GDM1 (cell line): Measurements from ENCODE around the gene MYRFL.

Experiments
- DNase-seq: peaks from one replicate; lab custom pipeline; 2025; lab: John Stamatoyannopoulos, UW

The MYRFL gene

GRCh38 chr12:69897744-69898143, 72.7 kb downstream of the MYRFL start:
- DNase-seq: no peak

DNA sequence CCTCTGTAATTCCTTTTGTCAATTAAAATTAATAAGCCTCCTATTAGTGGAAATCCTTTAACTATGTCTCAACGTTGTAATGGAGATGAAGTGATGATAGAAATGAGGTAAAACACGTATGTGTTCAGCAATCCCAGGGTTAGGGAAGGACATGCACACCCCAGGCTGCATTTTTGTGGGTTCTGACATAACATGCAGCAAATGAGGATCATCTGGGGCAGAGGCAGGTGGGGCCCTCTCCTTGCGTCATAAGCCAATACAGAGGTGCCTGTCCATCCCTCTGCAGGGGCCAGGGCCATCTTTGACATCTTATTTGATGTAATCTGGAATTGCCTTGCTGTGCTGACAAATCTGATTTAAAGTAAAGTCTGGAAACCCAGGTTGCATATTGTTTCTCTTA, 73.2 kb downstream of the MYRFL start:
- DNase-seq: no peak

- DNase-seq: peak; percentile 50
These were observed 75.7 kb downstream of the MYRFL start for GRCh38 chr12:69900720-69901131.

GRCh38 chr12:69901221-69901905, 76.3 kb downstream of the MYRFL start:
- no peak for DNase-seq

DNA sequence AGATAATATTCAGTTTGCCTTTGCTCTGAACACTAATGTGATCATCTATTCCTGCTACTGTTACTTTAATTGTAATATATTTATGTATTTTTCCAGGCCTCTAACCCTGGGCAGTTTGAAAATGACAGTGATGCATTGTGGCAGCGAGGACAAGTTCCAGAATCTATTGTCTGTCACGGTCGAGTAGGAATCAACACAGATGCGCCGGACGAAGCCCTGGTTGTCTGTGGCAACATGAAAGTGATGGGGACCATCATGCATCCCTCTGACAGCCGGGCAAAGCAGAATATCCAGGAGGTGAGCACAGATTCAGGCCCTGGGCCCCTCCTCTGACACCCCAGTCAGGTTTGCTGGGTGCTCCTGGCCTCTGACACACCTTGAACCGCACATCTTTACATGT, 78.5 kb downstream of the MYRFL start:
- DNase-seq: no peak

DNA sequence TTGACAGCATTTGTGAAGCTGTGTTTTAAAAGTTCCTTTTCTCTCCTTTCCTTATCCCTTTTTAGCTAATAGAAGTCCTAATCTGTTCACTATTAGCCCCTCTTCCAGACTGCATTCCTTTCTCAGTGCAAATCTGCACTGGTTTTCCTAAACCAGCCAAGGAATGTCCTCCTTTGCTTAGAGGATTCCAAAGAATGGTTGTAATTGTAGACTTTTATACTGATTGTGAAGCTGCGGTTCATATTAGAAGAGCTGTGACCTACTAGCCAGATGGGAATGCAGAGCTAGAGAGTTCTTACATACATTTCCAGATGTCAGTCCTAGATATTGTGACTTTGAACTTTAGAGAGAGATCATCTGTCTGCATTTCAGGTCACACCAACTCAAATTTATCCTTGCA, 79.8 kb downstream of the MYRFL start:
- no peak for DNase-seq

DNA sequence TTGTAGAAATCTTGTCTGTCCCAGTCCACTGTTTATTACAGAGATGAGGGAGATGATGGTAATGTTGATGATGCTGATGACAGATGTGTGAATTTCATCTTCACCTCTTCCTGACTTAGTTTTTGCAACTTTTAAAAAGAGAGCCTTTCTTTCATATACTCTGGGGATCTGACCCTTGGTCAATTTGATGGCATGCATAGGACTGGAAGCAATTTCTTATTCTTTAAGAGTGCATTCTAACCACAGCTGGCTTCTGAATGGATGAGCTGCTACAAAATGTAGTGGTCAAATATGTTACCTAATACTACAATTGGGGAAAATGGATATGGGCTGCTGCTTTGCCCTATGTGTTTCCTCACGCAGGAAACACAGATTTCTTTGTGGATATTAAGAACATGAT, 80.8 kb downstream of the MYRFL start:
- DNase-seq: no peak

GRCh38 chr12:69906411-69907216, 81.6 kb downstream of the MYRFL start:
- DNase-seq: no peak

DNA sequence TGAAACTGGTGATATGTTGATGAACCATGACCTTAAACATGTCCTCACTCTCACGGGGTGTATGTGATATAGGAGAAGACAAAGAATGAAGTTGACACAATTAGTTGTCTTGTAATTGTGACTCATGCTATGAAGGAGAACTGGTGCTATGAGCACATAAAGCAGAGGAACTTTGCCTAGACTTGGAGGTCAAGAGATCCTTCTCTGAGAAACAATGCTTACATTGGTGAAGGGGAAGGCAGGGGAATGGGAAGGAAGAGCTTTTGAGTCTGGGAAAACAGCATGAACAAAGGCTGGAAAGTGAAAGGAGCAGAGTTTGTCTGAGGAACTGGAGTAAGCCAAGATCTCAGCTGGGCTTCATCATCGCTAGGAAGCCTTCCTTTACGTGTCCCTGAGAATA, 83.2 kb downstream of the MYRFL start:
- no peak for DNase-seq

GRCh38 chr12:69910694-69911093, 85.7 kb downstream of the MYRFL start:
- DNase-seq: no peak

DNA sequence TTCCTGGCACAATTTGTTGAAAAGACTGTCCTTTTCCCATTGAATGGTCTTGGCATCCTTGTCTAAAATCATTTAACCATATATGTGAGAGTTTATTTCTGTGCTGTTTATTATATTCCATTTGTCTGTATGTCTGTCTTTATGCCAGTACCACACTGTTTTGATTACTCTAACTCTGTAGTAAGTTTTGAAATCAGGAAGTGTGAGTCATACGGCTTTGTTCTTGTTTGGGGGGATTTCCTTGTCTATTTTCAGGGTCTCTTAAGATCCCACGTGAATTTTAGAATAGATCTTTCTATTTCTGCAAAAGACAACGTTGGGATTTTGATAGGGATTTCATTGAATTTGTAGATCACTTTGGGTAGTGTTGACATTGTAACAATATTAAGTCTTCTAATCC, 88.5 kb downstream of the MYRFL start:
- no peak for DNase-seq

- DNase-seq: no peak
These were observed 90.9 kb downstream of the MYRFL start for GRCh38 chr12:69915964-69916363.

DNA sequence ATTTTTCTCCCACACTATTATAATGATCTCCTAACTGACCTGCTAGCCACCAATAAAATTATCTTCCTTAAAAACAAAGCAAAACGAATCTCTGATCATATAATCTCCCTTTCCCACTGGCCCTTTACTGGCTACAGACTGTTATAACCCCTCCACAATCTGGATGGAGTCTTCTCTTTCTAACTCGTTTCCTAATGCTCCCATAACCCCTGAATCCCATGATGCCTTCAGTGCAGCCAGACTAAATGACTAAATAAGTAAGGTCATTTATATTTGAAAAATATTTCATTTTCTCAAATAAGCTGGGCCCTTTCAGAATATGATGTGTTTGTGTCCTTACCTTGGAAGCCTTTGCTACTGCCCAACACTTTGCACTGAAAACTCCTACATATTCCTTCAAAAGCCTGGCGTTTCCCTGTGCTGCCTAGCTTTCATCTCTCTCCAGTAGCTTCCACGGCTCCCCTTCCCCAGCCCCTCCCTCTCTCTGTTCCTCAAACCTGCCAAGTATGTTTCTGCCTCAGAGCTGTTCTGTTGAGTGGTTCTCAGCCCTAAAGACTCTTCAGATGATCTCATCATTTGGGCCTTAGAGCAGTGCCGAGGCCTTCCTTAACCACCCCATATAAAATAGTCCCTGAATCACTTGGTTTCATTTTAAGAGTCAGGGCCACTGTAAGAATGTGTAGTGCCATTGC, 91.7 kb downstream of the MYRFL start:
- DNase-seq: no peak

DNA sequence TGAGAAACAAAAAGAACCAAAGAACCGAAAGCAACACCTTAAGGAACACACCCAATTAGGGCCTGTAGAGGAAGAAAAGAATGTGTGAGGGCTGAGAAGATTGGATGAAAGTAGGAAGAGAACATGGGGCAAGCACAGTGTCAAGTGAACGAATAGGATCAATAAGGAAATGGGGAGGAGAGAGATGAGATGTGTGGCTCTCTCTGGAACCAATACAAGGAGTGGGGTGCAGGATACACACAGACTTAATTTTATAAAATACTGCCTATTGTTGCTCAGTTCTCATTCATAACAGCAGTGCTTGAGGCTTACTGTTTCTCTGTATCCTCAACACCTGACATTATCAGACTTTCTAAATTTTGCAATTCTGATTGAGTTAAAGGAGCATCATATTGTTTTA, 93.3 kb downstream of the MYRFL start:
- DNase-seq: no peak

- DNase-seq: no peak
These were observed 94.5 kb downstream of the MYRFL start for GRCh38 chr12:69919495-69919894.

- no peak for DNase-seq
These were observed 96.8 kb downstream of the MYRFL start for GRCh38 chr12:69921831-69922230.

DNA sequence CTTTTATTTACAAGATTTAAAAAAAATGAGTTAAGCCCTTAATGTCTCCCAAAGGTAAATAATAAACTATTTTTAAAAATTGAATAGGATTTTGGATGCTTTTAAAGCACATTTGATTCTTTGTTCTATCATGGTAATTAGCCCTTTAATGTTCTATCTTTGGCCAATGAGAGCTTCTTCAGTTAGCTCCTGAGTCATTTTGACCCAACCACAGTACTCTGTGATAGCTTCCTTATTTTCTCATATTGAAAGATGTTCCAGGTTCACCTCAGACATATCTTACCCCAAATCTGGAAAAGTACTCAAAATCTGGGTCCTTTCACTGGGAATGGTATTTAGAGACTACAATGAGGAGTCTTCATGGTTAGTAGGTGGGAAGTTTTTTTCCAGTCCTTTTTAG, 98.0 kb downstream of the MYRFL start:
- DNase-seq: no peak

DNA sequence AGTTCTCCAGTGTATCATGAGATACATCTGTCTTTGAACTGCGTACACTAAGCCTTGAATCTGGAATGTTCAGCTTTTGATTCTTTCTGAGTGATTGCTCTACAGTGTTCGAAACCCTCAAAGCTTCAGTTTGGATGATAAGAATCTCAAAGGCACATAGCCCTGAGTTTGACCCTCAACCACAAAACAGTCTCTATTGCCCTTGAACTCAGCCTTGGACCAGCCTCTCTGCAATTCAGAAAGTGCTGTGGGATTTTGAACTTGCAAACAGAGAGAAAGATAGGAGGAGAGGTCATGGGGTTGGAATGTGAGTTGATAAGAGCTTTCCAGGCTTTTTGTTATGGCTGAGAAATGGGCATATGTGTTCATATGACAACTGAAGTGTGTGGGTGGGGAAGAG, 100.3 kb downstream of the MYRFL start:
- DNase-seq: no peak

- peak; percentile 32 for DNase-seq
These were observed 102.1 kb downstream of the MYRFL start for GRCh38 chr12:69927164-69927563.

- no peak for DNase-seq
These were observed 104.1 kb downstream of the MYRFL start for GRCh38 chr12:69929125-69929524.

- DNase-seq: no peak
These were observed 104.5 kb downstream of the MYRFL start for GRCh38 chr12:69929531-69929930.

DNA sequence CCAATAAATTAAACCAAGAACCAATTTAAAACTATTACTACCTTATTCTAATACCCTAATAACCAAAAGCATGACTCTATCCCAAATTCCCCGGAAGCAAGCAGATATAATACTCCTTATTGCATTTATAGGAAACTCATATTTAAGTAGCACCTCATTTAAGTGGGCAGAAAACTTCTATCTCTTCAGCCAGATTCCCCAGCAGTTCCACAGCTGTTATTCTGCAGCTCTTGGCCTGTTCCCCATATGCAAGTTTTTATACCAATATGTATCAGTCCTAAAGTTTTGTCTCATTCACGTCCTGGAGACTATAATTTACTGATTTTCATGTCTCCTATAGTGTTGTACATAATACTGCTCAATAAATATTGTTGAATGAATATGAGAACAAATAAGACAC, 106.5 kb downstream of the MYRFL start:
- DNase-seq: no peak

DNA sequence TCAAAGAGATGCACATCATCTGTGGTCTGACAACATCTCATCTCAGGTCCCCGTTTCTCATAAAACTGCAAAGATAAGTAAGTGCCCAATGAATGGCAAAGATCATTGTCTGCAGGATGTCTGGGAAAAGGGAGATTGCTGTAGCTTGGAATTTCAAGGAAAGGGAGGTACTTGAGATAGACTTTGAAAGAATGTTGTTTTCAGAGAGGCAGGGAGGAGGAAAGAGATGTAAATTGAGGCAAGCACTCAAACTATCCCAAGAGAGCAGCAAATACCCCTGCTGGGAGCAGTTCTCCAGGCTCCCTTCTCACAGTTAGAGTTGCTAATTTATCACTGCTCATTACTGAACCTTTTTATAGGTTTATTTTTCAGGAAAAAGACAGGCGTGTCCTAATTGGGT, 107.1 kb downstream of the MYRFL start:
- DNase-seq: no peak
